Activated T-helper 17 cell treated with anti-CD3 and anti-CD28 coated beads, Interleukin-2, amount 50 U/mL, for 72 hours (primary cell): ENCODE data around the gene WDR54. TPM values are rescaled to one million over a fixed set of nuclear protein-coding genes. Genes with fewer than 3 reads are reported as not detected.

Experiments used
- ATAC-seq: fragments of 150-1000 bp; cut with Tn5 transposase; replicated peaks from 2 replicates; pipeline ENCODE4 v1.10.0; 2021; ENCODE audit warnings: mild to moderate bottlenecking, moderate library complexity
- H3K27ac Mint-ChIP-seq: one replicate; pipeline ENCODE4 v1.8.0; 2022; ENCODE audit warnings: mixed read lengths
- H3K27me3 Mint-ChIP-seq: one replicate; pipeline ENCODE4 v1.8.0; 2022; ENCODE audit warnings: mixed read lengths
- H3K36me3 Mint-ChIP-seq: one replicate; pipeline ENCODE4 v1.8.0; 2022; ENCODE audit warnings: low read depth, mild to moderate bottlenecking, mixed read lengths
- H3K4me1 Mint-ChIP-seq: one replicate; pipeline ENCODE4 v1.8.0; 2022; ENCODE audit warnings: mixed read lengths
- H3K4me3 Mint-ChIP-seq: one replicate; pipeline ENCODE4 v1.8.0; 2022; ENCODE audit warnings: mild to moderate bottlenecking, mixed read lengths
- H3K9me3 Mint-ChIP-seq: one replicate; pipeline ENCODE4 v1.8.0; 2022; ENCODE audit warnings: mixed read lengths
- total RNA-seq, 2 donors: library from RNA; stranded (reverse); gene quantifications; one replicate each; pipeline ENCODE4 v1.2.3, GENCODE V29; 2022

WDR54 gene
- total RNA-seq, 2 donors from 2014 or later = 85.8 to 194 TPM

GRCh38 chr2:74391209-74391579, 30.3 kb upstream of the WDR54 start:
- H3K27ac Mint-ChIP-seq = peak overlapping the region; percentile 97
- no peak overlapping the region for H3K4me3 Mint-ChIP-seq
- H3K27me3 Mint-ChIP-seq = peaks cover 4% of the 10 kb centered on the region
- no peaks in the 10 kb centered on the region for H3K4me1 Mint-ChIP-seq
- no peaks in the 10 kb centered on the region for H3K9me3 Mint-ChIP-seq
- ATAC-seq = peak; percentile 23
- no peaks in the 10 kb centered on the region for H3K36me3 Mint-ChIP-seq

- no peaks in the 10 kb centered on the region for H3K36me3 Mint-ChIP-seq
Measured at GRCh38 chr2:74391580-74392448, 29.7 kb upstream of the WDR54 start.

GRCh38 chr2:74392449-74392743, 29.1 kb upstream of the WDR54 start:
- no peaks in the 10 kb centered on the region for H3K9me3 Mint-ChIP-seq
- no peaks in the 10 kb centered on the region for H3K36me3 Mint-ChIP-seq
- H3K27ac Mint-ChIP-seq = peak overlapping the region; percentile 97
- peaks cover 4% of the 10 kb centered on the region for H3K27me3 Mint-ChIP-seq
- no peak for ATAC-seq
- no peak overlapping the region for H3K4me3 Mint-ChIP-seq
- H3K4me1 Mint-ChIP-seq = no peaks in the 10 kb centered on the region

More at GRCh38 chr2:74391580-74392448, 29.7 kb upstream of the WDR54 start:
- H3K4me3 Mint-ChIP-seq = no peak overlapping the region
- ATAC-seq = peak; percentile 69
- H3K4me1 Mint-ChIP-seq = no peaks in the 10 kb centered on the region
- H3K9me3 Mint-ChIP-seq = no peaks in the 10 kb centered on the region
- H3K27me3 Mint-ChIP-seq = peaks cover 4% of the 10 kb centered on the region
- H3K27ac Mint-ChIP-seq = peak overlapping the region; percentile 97

- Mint-ChIP-seq H3K36me3 (no peaks in the 10 kb centered on the region), H3K9me3 (no peaks in the 10 kb centered on the region), H3K4me1 (no peaks in the 10 kb centered on the region), H3K27me3 (peaks cover 4% of the 10 kb centered on the region), H3K27ac (no peak overlapping the region), H3K4me3 (no peak overlapping the region)
- ATAC-seq = no peak
Measured at GRCh38 chr2:74393525-74393924, 28.0 kb upstream of the WDR54 start.

- no peak overlapping the region for H3K4me3 Mint-ChIP-seq
- H3K27ac Mint-ChIP-seq = no peak overlapping the region
- peaks cover 7% of the 10 kb centered on the region for H3K27me3 Mint-ChIP-seq
- H3K9me3 Mint-ChIP-seq = no peaks in the 10 kb centered on the region
- ATAC-seq = no peak
- no peaks in the 10 kb centered on the region for H3K4me1 Mint-ChIP-seq
- no peaks in the 10 kb centered on the region for H3K36me3 Mint-ChIP-seq
Measured at GRCh38 chr2:74396149-74396548, 25.4 kb upstream of the WDR54 start.

- peaks cover 7% of the 10 kb centered on the region for H3K27me3 Mint-ChIP-seq
- H3K4me3 Mint-ChIP-seq = no peak overlapping the region
- no peaks in the 10 kb centered on the region for H3K9me3 Mint-ChIP-seq
- no peaks in the 10 kb centered on the region for H3K4me1 Mint-ChIP-seq
- peak; percentile 49 for ATAC-seq
- H3K27ac Mint-ChIP-seq = no peak overlapping the region
- H3K36me3 Mint-ChIP-seq = no peaks in the 10 kb centered on the region
Measured at GRCh38 chr2:74399785-74400184, 21.7 kb upstream of the WDR54 start.

- H3K9me3 Mint-ChIP-seq = no peaks in the 10 kb centered on the region
- ATAC-seq = no peak
Measured at GRCh38 chr2:74401891-74402290, 19.6 kb upstream of the WDR54 start.

GRCh38 chr2:74406035-74406434, 15.5 kb upstream of the WDR54 start:
- H3K27ac Mint-ChIP-seq = no peak overlapping the region
- no peak overlapping the region for H3K4me3 Mint-ChIP-seq
- H3K9me3 Mint-ChIP-seq = no peaks in the 10 kb centered on the region
- H3K4me1 Mint-ChIP-seq = no peaks in the 10 kb centered on the region
- H3K36me3 Mint-ChIP-seq = no peaks in the 10 kb centered on the region
- ATAC-seq = peak; percentile 57
- peaks cover 17% of the 10 kb centered on the region for H3K27me3 Mint-ChIP-seq

More at GRCh38 chr2:74401891-74402290, 19.6 kb upstream of the WDR54 start:
- Mint-ChIP-seq H3K27ac (no peak overlapping the region), H3K27me3 (peaks cover 3% of the 10 kb centered on the region), H3K4me1 (no peaks in the 10 kb centered on the region), H3K36me3 (no peaks in the 10 kb centered on the region), H3K4me3 (no peak overlapping the region)

- H3K27me3 Mint-ChIP-seq = peaks cover 17% of the 10 kb centered on the region
- H3K36me3 Mint-ChIP-seq = no peaks in the 10 kb centered on the region
- H3K4me3 Mint-ChIP-seq = no peak overlapping the region
- H3K9me3 Mint-ChIP-seq = no peaks in the 10 kb centered on the region
- no peaks in the 10 kb centered on the region for H3K4me1 Mint-ChIP-seq
- no peak for ATAC-seq
- H3K27ac Mint-ChIP-seq = no peak overlapping the region
Measured at GRCh38 chr2:74407682-74408081, 13.8 kb upstream of the WDR54 start.

- no peaks in the 10 kb centered on the region for H3K36me3 Mint-ChIP-seq
- H3K27ac Mint-ChIP-seq = peak overlapping the region; percentile 2
- no peak overlapping the region for H3K4me3 Mint-ChIP-seq
- no peaks in the 10 kb centered on the region for H3K9me3 Mint-ChIP-seq
- no peak for ATAC-seq
- H3K27me3 Mint-ChIP-seq = peaks cover 14% of the 10 kb centered on the region
- H3K4me1 Mint-ChIP-seq = peaks cover 4% of the 10 kb centered on the region
Measured at GRCh38 chr2:74413001-74413698, 8.4 kb upstream of the WDR54 start.

GRCh38 chr2:74414441-74414840, 7.1 kb upstream of the WDR54 start:
- Mint-ChIP-seq H3K27me3 (peaks cover 5% of the 10 kb centered on the region), H3K4me3 (no peak overlapping the region), H3K36me3 (no peaks in the 10 kb centered on the region), H3K4me1 (peaks cover 4% of the 10 kb centered on the region), H3K9me3 (no peaks in the 10 kb centered on the region), H3K27ac (no peak overlapping the region)
- no peak for ATAC-seq

- peak; percentile 60 for ATAC-seq
- H3K4me3 Mint-ChIP-seq = peak overlapping the region; percentile 56
- H3K27me3 Mint-ChIP-seq = peaks cover 3% of the 10 kb centered on the region
- H3K4me1 Mint-ChIP-seq = peaks cover 5% of the 10 kb centered on the region
- H3K36me3 Mint-ChIP-seq = no peaks in the 10 kb centered on the region
- no peak overlapping the region for H3K27ac Mint-ChIP-seq
- H3K9me3 Mint-ChIP-seq = no peaks in the 10 kb centered on the region
Measured at GRCh38 chr2:74414881-74415761, 6.4 kb upstream of the WDR54 start.

GRCh38 chr2:74415762-74416395, 5.7 kb upstream of the WDR54 start:
- Mint-ChIP-seq H3K27me3 (peaks cover 2% of the 10 kb centered on the region), H3K4me3 (peak overlapping the region; percentile 56), H3K36me3 (no peaks in the 10 kb centered on the region), H3K4me1 (peaks cover 11% of the 10 kb centered on the region), H3K9me3 (no peaks in the 10 kb centered on the region), H3K27ac (no peak overlapping the region)
- ATAC-seq = peak; percentile 9

- no peak overlapping the region for H3K27ac Mint-ChIP-seq
- no peaks in the 10 kb centered on the region for H3K27me3 Mint-ChIP-seq
- H3K4me3 Mint-ChIP-seq = no peak overlapping the region
- ATAC-seq = no peak
- H3K9me3 Mint-ChIP-seq = no peaks in the 10 kb centered on the region
- H3K36me3 Mint-ChIP-seq = peaks cover 3% of the 10 kb centered on the region
- peaks cover 16% of the 10 kb centered on the region for H3K4me1 Mint-ChIP-seq
Measured at GRCh38 chr2:74416778-74417177, 4.8 kb upstream of the WDR54 start.
